Epithelial cell of esophagus (primary cell): ENCODE data around the gene ALK.

Experiments
- DNase-seq: peaks from one replicate; pipeline ENCODE4 v3.0.0; 2010; ENCODE audit warnings: low read depth
- H3K4me3 ChIP-seq: 2 replicates; pipeline ENCODE4 v1.5.1; 2011; ENCODE audit warnings: mild to moderate bottlenecking, low read length, control low read depth
- TF ChIP-seq, protein P1 (sequence below): IDR thresholded peaks from 2 replicates; pipeline ENCODE4 v1.5.1; 2011; ENCODE audit warnings: low read depth, mild to moderate bottlenecking, low read length, control low read depth, inconsistent platforms; ENCODE audit not compliant: insufficient read depth; ENCODE audit errors: missing control alignments

Gene ALK

DNA sequence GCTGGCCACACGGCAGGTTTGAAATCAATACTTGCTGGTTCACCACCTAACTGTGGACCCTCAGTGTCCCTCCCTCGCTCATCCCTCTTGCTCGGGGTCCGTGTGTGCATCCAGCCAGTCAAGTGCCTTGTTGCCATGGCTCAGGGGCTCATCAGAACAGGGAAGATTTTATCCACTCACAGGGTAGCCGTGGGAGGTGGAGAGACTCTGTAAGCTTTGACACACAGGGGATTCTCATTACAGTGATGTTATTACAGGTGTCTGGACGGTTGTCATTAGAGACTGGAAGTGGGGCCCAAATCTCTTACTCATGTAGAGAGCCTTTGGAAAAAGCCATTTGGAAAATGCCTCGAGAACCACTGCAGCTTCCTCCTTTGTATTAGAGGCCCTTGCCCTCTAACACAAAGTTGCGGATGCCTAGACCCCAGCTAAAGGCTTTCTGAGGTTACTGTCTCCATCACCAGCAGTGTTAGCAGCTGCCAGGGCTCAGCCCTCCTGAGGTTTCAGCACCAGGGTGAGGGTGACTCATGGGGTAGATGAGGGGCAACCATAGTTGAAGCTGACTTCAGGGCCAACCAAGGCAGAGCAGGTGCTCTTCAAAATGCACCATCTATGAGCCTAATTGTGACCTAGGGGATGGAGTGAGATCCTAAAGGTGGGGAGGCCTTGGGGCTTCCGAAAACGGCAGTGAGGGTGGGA is 610.6 kb downstream of the ALK start:
- TF ChIP-seq, protein P1, sequence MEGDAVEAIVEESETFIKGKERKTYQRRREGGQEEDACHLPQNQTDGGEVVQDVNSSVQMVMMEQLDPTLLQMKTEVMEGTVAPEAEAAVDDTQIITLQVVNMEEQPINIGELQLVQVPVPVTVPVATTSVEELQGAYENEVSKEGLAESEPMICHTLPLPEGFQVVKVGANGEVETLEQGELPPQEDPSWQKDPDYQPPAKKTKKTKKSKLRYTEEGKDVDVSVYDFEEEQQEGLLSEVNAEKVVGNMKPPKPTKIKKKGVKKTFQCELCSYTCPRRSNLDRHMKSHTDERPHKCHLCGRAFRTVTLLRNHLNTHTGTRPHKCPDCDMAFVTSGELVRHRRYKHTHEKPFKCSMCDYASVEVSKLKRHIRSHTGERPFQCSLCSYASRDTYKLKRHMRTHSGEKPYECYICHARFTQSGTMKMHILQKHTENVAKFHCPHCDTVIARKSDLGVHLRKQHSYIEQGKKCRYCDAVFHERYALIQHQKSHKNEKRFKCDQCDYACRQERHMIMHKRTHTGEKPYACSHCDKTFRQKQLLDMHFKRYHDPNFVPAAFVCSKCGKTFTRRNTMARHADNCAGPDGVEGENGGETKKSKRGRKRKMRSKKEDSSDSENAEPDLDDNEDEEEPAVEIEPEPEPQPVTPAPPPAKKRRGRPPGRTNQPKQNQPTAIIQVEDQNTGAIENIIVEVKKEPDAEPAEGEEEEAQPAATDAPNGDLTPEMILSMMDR: no peak
- no peak overlapping the region for H3K4me3 ChIP-seq
- no peak for DNase-seq

DNA sequence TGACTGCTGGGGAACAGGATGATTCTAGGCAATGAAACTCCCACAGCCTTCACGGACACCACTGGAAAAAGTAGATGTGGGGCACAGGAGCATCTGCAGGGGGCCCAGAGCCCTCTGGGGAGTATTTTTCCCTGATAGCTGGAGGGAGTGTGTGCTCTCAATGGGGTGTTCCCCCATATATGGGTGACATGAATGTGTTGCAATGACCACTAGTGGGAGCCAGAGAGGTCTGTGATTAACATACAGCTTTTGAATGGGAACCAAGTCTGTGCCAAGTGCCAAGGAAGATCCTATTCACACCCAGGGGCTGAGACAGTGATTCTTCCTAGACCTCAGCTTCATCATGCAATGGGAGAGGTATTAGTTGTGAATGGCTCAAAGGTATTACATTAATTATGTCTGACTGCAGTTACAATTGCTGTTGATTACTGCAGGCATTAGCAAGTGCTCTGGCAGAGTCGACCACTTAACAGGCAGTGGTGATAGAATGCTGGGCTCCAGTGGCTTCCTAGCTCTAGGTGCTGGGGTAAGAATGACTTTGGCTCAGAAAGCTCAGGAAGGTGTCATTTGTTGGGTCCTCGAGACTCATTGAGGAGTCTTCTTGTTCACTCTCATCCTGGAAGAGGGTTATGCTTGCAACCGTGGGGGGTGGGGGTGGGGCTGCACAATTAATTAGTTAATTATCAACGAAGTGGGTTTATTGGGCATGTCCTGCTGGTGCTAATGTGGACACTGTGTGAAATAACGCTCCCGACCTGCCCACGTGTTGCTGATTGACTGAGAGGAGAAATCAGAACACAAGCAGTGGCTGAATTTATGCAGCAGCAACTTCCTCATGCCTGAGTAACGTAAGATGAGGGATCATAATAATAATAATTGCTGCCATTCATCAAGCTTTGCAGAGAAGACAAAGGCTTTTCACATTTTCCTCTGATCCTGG is 612.0 kb downstream of the ALK start:
- no peak overlapping the region for H3K4me3 ChIP-seq
- peak; percentile 80 for DNase-seq
- TF ChIP-seq, protein P1: peak; percentile 94

DNA sequence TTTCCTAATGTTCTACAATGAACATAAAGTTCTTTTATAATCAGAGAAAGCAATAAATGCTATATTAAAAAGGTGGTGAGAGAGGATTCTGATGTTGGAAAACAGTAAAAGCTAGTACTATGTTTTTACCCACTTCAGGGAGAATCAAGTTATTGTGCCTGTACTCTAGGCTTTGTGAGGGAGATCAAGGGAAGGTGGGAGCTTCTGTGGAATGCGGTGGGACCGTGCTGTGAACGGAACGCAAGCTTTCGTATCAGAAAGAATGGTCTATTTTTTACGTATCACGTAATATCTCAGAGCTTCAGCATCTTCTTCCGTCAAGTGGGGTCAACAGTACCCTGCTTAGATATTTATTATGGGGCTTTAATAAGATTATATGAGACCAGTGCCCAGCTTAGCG is 613.0 kb downstream of the ALK start:
- TF ChIP-seq, protein P1: no peak
- no peak for DNase-seq

DNA sequence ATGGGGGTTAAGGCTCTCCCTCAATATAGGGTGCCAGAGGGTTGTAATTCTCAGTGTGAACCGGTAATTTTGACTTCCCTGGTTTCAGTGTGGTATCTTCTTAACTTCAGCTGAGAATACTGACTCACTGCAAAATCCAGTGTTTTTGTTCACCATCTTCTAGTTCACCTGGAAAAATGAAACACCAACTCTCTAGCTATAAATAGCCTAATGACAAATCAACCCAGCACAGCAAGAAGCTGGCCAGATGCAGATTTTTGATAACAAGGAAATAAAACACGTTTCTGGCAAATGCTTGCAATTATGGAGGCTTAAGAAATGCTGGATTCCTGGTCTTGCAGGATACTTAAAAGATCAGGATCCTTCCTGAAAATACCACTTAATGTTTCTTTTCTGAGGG is 613.9 kb downstream of the ALK start:
- TF ChIP-seq, protein P1: no peak
- no peak for DNase-seq
- no peak overlapping the region for H3K4me3 ChIP-seq

More for the DNA sequence above, 613.0 kb downstream of the ALK start:
- no peak overlapping the region for H3K4me3 ChIP-seq

DNA sequence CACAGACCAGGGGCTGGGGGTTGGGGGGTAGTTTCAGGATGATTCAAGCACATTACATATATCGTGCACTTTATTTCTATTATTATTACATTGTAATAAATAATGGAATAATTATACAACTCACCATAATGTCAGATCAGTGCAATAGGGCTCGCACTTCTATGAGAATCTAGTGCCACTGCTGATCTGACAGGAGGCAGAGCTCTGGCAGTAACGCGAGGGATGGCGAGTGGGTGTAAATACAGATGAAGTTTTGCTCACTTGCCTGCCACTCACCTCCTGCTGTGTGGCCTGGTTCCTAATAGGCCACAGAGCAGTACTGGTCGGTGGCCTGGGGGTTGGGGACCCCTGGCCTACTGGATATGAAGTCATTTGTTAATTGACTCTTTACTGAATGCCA is 615.6 kb downstream of the ALK start:
- no peak for DNase-seq
- no peak overlapping the region for H3K4me3 ChIP-seq
- TF ChIP-seq, protein P1: no peak

DNA sequence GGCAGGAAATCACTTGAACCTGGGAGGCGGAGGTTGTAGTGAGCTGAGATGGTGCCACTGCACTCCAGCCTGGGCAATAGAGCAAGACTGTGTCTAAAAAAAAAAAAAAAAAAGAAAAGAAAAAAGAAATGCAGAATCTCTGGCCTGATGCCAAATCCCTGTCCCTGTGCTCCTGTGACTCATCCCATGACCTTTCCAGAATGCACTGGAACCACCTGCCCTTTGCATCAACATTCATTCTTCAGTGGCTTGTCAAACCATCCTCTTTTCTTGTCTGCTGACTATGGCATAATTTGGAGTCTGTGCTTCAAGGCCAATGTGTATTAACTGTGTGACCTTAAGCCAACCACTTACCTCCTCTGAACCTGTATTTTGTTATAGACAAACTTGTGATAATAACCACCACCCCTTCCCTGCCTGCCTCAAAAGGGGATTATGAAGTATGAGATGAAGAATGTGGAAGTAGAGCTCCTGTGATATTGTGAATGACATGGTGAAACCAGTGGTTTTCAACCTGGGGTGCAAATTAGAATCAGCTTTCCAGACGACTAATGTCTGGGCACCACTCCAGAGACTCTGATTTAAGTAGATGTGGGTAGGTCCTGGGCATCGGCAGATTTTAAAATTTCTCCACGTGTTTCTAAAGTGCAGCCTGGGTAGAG is 616.9 kb downstream of the ALK start:
- H3K4me3 ChIP-seq: no peak overlapping the region
- TF ChIP-seq, protein P1: no peak
- DNase-seq: no peak
